ENCODE measurements around the gene ANKS1A.

Gene ANKS1A

GRCh38 chr6:34953061-34954025, 64.3 kb downstream of the ANKS1A start (continued):
- TF ChIP-seq, protein P1, sequence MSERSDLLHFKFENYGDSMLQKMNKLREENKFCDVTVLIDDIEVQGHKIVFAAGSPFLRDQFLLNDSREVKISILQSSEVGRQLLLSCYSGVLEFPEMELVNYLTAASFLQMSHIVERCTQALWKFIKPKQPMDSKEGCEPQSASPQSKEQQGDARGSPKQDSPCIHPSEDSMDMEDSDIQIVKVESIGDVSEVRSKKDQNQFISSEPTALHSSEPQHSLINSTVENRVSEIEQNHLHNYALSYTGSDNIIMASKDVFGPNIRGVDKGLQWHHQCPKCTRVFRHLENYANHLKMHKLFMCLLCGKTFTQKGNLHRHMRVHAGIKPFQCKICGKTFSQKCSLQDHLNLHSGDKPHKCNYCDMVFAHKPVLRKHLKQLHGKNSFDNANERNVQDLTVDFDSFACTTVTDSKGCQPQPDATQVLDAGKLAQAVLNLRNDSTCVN (tag by site-specific recombination; optimal IDR thresholded peaks at IDR 0.05): no peak
- TF ChIP-seq PRDM1 (tag by site-specific recombination; IDR thresholded peaks at IDR 0.05) (no peak), ZNF211 (tag by site-specific recombination; IDR thresholded peaks at IDR 0.05; ENCODE audit: low read depth) (no peak), ZNF223 (tag by site-specific recombination; IDR thresholded peaks at IDR 0.05) (no peak), KLF16 (tag by site-specific recombination; IDR thresholded peaks at IDR 0.05) (no peak), ZNF48 (tag by site-specific recombination; IDR thresholded peaks at IDR 0.05) (no peak), ZNF146 (tag by site-specific recombination; IDR thresholded peaks at IDR 0.05) (no peak), ZNF701 (tag by site-specific recombination; IDR thresholded peaks at IDR 0.05) (no peak), ZXDB (tag by site-specific recombination; IDR thresholded peaks at IDR 0.05) (no peak), ZNF677 (tag by site-specific recombination; IDR thresholded peaks at IDR 0.05) (no peak), ZNF776 (tag by site-specific recombination; IDR thresholded peaks at IDR 0.05; ENCODE audit: borderline replicate concordance) (no peak), YY2 (tag by site-specific recombination; IDR thresholded peaks at IDR 0.05) (no peak), ZNF426 (tag by site-specific recombination; IDR thresholded peaks at IDR 0.05) (no peak), ZNF292 (tag by site-specific recombination; IDR thresholded peaks at IDR 0.05; ENCODE audit: borderline replicate concordance, low read depth) (no peak), ZNF221 (tag by site-specific recombination; IDR thresholded peaks at IDR 0.05; ENCODE audit: borderline replicate concordance) (no peak), HOXC10 (CRISPR knock-in tag; IDR thresholded peaks at IDR 0.05) (no peak), PRDM2 (tag by site-specific recombination; IDR thresholded peaks at IDR 0.05; ENCODE audit: borderline replicate concordance) (no peak), ZNF155 (tag by site-specific recombination; IDR thresholded peaks at IDR 0.05) (no peak), ZNF16 (tag by site-specific recombination; IDR thresholded peaks at IDR 0.05; ENCODE audit: low read depth) (no peak), ZNF121 (tag by site-specific recombination; IDR thresholded peaks at IDR 0.05) (no peak), ZNF548 (tag by site-specific recombination; IDR thresholded peaks at IDR 0.05) (no peak), KLF1 (tag by site-specific recombination; IDR thresholded peaks at IDR 0.05) (no peak), ZNF488 (tag by site-specific recombination; IDR thresholded peaks at IDR 0.05) (no peak)
- TF ChIP-seq, protein P2, sequence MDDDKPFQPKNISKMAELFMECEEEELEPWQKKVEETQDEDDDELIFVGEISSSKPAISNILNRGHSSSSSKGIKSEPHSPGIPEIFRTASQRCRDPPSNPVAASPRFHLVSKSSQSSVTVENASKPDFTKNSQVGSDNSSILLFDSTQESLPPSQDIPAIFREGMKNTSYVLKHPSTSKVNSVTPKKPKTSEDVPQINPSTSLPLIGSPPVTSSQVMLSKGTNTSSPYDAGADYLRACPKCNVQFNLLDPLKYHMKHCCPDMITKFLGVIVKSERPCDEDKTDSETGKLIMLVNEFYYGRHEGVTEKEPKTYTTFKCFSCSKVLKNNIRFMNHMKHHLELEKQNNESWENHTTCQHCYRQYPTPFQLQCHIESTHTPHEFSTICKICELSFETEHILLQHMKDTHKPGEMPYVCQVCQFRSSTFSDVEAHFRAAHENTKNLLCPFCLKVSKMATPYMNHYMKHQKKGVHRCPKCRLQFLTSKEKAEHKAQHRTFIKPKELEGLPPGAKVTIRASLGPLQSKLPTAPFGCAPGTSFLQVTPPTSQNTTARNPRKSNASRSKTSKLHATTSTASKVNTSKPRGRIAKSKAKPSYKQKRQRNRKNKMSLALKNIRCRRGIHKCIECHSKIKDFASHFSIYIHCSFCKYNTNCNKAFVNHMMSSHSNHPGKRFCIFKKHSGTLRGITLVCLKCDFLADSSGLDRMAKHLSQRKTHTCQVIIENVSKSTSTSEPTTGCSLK (tag by site-specific recombination; IDR thresholded peaks at IDR 0.05): no peak
- TF ChIP-seq, protein P3, sequence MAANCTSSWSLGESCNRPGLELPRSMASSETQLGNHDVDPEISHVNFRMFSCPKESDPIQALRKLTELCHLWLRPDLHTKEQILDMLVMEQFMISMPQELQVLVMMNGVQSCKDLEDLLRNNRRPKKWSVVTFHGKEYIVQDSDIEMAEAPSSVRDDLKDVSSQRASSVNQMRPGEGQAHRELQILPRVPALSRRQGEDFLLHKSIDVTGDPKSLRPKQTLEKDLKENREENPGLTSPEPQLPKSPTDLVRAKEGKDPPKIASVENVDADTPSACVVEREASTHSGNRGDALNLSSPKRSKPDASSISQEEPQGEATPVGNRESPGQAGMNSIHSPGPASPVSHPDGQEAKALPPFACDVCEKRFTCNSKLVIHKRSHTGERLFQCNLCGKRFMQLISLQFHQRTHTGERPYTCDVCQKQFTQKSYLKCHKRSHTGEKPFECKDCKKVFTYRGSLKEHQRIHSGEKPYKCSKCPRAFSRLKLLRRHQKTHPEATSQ (tag by site-specific recombination; IDR thresholded peaks at IDR 0.05): no peak
- TF ChIP-seq, protein P4, sequence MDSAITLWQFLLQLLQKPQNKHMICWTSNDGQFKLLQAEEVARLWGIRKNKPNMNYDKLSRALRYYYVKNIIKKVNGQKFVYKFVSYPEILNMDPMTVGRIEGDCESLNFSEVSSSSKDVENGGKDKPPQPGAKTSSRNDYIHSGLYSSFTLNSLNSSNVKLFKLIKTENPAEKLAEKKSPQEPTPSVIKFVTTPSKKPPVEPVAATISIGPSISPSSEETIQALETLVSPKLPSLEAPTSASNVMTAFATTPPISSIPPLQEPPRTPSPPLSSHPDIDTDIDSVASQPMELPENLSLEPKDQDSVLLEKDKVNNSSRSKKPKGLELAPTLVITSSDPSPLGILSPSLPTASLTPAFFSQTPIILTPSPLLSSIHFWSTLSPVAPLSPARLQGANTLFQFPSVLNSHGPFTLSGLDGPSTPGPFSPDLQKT (IDR thresholded peaks at IDR 0.05; ENCODE audit: borderline replicate concordance, low read depth, low read length): no peak

Data from HEK293 (cell line).